Measurements from ENCODE around the gene NTNG1.
"Not testable (repeated sequence)": the region's sequence is repeated elsewhere in the genome, so short reads cannot be mapped to it uniquely, and the experiment has no call there.

NTNG1 gene

DNA sequence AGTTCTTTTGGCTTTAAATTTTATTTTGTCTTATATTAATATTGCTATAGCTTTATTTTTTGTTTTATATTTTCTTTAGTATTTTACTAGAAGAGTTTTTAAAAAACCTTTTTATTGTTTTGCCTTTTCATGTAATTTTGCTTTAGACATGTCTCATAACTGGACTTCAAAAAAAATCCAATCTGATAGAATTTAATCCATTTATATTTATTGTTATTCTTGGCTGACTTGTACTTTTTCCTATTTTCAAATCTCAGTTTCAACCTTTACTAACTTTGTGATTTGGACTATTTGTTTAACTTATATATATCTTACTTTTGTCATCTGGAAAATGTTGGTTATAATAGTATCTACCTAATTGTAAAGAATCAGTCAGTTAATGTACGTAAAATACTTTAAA is 61.2 kb downstream of the NTNG1 start:
- DNase-seq = no peak

DNA sequence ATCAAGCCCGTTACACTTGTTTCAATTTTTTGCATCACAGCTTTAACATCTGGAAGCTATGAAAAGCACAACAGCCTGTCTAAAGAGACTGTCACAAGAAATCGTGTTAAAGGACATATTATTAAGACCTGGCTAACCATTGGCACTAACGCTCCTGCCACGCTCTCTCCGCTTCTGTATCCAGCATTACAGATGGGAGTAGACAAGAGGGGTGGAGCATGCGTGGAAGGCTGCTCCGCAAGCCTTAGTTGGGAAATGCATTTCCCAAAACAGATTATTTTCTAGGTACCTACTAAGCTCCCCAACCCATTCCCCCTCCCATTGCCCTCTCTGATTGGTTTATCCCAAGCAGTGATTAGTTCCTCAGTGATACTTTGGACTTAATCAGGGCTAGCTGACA is 72.4 kb downstream of the NTNG1 start:
- no peak for DNase-seq

DNA sequence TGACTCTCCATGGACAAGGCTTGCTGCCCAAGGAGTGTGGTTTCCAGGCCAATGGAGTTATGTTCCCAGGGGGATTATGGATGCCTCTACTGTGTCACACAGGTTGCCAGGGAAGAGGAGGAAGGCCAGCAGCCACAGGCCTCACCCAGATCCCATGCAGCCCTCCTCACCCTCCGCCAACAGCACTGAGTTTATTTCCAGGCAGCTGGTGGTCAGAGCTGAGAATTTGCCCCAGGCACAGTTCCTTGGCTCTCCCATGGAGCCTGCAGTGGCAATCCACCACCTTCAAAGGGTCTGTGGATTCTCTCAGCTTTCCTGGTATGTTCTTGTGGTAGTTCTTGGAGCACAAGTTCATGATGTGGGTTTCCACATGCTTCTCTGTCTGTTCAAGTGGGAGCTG is 79.2 kb downstream of the NTNG1 start:
- DNase-seq = no peak

DNA sequence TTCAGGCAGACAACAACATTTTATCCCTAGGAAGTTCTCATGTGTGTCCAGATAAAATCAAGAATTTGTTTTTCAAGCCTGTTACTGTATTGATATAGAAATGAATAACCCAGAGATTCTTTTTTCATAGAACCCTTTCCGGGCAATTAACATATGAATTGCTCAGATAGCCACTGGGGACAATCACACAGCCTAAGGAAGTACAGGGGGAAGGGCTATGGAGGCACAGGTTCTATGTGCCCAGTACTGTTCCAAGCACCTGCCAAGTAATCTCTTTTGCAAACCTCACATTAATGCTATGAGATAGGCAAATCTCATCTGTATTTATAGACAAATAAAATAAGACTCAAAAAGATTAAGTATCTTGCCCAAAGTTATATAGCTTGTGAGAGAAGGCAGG is 84.9 kb downstream of the NTNG1 start:
- DNase-seq = no peak

DNA sequence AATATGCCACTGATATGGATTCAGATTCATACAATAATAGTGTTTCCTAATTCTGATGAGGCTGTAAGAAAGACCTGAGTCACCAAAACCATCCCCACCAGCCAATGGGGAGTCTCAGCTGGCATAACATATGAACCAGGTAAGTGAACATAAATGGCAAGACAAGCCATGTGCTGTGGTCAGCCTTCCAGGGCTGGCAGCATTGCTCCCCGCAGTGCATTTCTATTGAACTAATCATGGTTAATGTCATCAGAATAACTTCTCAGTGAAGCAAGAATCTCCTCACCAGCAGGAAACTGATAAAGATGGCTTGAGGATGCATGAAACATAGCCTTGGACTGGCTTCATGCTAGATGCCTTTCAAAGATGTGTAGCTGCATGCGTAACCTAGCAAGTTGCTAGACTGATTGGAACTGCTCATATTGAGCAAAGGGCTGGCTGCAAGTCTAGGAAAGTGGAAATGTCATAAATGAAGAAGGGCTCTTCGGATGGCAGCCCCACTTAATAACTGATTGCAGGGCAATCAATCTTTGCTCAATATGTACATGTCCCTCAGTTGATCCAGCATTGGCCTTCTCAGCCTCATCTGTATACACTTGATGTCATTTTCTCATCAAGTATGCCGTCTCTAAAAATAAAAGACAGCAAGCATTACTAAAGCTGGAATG is 88.0 kb downstream of the NTNG1 start:
- DNase-seq = no peak

DNA sequence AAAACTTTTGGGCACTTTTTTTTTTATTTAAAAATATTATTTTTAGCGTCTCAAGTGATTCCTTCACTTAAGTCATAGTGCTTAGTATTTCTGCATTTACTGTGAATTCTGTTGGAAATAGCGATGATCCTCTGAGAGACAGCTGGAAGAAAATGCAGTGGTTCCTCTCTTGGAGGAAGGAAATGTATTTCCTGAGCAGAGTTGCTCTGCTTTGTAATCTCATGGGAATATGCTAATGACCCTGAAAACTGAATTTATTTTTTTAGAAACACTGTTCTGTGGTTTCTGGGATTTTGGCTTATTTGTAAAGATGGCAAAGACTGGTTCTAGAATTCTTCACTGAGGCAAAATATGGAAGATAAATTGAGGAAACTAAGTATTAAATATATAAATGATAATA is 88.9 kb downstream of the NTNG1 start:
- DNase-seq = no peak

DNA sequence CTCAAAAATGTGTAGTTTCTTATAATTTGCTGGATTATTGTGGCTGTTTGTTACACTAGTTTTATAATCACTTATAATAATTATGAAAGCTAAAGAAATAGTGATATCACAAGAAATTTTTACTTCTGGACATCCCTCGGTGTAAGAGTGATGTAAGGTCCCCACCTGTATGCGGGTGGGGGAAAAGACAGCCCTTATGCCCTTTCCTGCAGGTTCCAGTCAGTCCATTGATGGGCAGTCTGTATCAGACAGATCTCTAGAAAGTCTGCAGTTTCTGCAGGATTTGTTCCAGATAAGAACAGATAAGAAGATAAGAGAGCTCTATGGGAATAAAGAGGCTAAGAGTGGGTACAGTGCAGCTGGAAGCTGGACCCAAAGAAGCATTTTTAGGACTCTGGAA is 89.3 kb downstream of the NTNG1 start:
- DNase-seq = no peak

DNA sequence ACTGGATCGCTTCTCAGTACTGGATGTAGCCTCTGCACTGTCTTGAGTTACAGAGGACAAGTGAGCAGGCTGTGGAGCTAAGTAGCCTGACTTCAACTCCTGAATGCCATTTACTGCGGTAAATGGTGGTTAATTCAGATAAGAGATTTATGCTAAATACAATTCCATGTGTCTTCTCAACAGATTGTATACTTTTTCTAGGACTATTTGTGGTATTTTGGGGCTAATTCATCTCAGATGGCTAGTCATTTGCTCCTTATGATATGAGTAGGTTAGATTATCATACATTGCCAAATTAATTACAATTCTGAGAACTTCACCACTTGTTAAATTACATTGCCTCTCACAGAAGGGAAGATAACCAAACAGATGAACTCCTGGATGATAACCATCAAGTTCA is 90.5 kb downstream of the NTNG1 start:
- no peak for DNase-seq

DNA sequence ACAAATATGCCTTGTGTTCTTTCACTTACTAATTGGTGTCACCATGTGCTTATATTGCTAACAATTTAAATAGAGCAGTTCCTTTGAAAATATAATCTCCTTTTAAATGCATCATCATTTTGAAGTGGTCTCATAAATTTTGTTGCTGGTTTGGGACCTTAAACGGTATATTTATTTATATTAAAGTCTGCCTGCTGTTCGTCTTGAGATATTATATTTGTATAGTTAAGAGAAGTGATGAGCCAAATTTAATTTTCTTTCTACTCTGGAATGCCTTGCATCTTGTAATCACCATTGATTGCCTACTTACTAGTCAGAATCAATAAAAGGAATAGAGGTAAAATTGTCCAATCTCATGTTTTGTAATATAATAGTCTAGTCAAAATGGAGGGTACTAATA is 91.6 kb downstream of the NTNG1 start:
- no peak for DNase-seq

DNA sequence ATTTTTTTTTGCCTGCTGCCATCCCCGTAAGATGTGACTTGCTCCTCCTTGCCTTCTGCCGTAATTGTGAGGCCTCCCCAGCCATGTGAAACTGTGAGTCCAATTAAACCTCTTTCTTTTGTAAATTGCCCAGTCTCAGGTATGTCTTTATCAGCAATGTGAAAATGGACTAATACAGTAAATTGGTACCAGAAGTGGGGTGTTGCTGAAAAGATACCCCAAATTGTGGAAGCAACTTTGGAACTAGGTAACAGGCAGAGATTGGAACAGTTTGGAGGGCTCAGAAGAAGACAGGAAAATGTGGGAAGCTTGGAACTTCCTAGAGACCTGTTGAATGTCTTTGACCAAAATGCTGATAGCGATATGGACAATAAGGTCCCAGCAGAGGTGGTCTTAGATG is 95.9 kb downstream of the NTNG1 start:
- DNase-seq = not testable (repeated sequence)

DNA sequence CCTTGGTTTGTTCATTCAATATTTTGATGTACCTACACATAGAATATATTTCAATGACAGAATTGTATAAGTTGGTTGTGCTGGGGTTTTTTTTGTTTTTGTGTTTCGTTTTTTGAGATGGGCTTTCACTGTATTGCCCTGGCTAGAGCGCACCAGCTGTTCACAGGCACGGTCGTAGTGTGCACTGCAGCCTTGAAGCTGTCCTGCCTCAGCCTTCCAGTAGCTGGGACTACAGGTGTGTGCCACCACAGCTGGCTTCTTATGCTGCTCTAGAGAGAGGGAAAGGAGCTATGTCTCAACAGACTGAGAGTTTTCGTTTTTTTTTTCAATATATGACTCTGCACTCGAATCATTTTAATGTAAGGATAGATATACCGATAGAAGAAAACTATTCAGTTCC is 102.6 kb downstream of the NTNG1 start:
- DNase-seq = no peak

DNA sequence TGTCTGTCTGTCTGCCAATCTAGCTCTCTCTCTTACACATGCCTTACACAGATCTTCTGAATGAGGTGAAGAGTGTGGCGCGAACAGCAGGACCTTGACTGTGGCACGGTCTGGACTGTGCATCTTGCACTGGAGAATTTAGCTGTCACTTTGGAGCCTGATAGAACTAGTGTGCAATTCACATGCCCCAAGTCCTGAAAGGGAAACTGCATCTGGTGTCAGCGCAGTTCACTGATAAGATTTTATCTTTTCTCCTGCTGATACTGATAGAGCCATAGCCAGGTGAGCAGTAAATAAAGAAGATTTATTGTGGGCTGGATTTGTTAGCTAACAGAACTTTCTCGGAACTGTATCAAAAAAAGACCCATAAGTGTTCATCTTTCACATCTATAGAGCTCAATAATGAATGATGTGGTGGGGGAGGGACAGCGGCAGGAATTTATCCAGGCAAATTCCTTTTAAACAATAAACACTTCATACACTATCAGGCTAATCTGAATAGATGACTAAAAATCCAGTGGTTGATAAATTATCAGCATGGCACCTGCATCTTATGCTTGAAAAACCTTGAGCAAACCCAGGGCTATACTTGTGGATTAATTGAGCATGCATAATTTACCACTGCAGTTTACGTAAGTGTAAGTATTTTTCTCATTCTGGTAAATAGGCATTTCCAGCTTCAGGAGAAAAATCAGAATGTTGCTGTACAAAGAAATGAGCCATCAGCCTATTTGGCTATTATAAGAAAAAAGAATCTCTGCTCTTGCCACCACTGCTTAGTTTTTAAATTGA is 104.1 kb downstream of the NTNG1 start:
- no peak for DNase-seq

DNA sequence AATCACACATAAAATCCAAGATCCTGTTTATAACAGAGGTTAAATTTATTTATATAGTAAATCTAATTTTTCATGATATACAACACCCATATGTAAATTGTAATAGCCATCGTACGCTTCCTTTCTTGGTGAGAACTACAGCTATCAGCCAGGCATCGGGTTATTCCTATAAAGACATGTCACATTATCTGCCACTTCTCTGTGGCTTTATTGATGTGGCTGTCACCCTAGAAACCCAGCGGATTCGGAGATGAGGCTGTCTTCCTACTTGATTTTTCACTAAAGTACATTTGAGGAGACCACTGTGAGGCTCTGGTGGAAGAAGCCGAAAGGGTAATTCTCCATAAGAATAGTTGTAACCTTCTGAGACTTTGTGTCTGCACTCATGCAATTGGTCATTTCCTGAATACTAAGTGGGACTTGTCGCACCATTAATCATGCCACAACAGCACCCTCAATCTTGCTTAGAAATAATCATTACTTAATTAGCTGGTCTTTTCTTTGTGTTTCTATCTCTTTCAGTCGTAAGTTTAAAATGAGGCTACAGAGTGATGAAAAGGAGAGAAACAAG is 106.0 kb downstream of the NTNG1 start:
- DNase-seq = no peak

DNA sequence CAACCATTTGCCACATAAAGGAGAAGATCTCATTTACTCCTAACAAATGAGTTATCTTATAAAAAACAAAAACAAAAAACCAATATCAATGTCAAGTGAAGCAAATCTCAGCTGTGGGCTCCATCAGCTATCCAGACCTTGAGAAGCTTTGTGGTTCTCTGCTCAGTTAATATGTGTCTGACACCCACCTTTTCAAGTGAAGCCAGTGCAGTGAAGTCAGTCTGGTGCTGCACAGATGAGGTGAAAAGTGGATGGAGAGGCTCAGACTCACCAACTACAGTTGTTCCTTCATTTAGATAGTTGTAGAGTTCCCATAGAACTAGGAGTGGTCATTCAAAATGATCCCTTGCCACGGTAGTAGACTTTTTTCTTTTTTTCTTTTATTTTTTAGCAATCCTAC is 106.8 kb downstream of the NTNG1 start:
- DNase-seq = no peak

DNA sequence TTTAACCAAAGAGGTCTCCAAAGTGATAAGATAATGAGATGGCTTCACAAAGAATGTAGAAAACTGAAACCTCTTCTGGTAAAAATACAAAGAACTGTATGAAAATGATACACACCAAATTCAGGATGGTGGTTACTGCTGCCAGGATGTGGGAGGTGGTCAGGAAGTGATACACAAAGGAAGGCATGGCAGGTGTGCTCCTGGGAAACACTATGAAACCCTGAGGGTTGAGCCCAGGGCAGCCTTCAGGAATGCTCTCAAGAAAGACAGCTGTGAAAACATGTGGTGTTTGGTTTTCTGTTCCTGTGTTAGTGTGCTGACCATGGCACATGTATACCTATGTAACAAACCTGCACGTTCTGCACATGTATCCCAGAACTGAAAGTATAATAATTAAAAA is 109.3 kb downstream of the NTNG1 start:
- DNase-seq = no peak

DNA sequence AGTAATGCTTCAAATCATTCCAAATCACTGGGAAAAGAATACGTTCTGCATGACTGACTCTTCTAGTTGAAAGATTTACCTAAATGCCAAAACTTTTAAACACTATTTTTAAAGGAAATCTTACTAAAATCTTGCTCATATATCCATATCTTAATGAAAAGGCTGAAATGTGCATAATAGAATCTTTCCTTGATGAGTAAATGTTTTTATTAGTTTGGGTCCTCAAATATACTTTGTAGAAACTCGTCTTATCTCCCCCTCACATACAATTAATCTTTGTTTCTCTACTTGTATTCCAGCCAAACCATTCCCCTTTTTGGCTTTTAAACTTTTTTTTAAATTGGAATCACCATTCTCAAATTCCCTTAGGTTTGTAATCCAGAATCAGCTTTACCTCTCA is 110.2 kb downstream of the NTNG1 start:
- no peak for DNase-seq

DNA sequence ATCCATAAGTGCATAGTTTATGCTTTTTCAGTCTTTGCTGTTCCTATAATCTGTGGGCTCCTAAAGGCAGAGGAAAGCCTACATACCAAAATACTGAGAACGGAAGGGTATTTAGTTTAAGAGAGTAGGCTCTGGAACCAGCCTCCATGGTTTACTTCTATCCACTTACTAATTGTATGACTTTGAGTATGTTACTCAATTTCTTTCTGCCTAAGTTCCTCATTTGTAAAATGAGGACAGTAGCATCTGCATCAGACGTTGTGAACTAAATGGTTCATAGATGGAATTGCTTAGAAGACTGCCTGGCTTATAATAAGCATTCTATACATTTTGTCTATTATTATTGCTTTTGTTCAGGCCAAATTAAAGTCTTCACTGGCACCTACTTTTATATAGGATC is 111.0 kb downstream of the NTNG1 start:
- no peak for DNase-seq

DNA sequence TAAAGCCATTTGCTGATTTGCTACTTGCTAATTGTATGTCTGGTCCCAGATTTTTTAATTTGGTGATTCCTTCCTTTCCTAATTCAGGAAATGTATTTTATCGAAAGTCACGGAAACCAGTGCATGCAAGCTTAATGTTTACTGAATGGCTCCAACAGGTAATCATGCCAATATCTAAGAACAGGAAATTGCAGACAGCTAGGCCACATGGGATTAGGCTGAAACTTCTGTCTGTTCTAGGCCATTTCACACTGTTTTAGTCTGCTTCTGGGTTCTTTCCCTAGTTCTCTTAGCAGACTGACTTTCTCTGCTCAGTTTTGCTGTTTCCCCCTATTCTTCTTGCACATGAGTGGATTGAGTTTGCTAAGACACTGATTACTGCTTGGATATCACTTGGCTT is 111.4 kb downstream of the NTNG1 start:
- no peak for DNase-seq

DNA sequence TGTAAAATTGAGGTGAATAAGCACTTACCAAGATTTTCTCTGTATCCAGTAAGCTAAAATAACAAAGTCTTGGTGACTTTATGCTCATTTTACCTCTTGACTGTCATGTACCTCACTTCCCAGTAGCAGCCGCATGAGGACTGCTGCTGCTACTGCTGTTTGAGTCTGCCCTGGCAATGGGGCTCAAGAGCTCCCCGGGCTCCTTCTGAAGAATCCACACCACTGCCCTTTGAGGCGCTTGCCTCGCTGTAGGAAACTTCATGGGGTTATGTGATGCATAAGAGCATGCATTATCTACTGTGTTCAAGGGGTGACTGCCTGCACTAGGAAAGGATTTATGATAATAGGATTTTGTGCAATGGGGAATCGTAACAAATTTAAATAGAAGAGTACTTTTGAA is 113.5 kb downstream of the NTNG1 start:
- no peak for DNase-seq

DNA sequence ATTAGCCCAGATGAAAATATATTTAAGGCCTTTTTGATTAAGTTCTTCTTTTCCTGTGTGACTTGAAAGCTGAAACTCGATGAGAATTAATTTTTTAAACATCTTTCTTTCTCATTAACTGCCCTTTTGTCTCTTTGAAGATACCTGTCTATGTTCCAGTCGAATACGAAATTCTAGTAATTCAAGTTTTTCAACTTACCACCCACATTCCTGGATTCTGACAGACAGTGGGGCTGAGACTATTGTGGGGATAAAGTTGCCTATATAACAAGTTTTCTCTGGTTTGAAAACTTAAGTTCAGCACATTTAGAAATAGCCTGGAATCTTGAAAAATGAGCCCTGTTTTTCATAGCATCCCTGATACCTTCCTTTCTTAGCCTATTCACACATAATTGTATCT is 114.6 kb downstream of the NTNG1 start:
- no peak for DNase-seq

DNA sequence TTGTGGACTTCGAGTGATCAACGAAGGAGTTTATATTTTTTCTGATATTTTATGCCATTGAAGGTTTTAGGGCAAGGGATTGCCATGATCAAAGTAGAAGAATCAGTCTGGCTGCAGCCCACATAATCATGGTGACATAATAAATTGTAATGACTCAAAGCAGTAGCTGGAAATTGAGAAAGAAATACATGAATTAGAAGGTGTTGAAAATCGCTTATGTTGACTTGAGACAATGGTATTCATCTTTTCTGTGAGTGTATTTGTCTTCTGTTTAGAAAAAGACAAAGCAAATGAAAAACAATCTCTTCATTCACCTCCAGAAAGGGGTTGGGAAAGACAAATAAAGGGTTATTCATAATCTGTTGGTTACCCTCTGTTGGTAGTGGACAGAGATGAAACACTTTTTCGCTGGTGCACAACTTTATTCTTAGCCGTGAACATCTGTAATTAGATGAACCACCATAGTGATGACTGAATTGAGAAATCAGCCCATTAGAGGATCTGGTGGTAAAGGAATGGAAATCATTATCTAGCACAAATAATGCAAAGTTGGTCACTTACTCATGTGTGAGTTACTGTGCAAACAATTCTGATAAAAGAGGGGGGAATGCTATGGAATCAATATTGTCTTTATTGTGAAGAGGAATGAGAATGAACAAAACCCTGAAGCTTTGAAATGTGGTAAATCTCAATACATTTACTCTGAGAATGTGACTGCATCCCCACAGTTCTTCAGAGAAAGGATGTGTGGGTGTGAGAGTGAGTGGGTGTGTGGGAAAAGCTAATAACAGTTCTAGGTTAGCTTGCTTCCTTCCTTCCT is 121.8 kb downstream of the NTNG1 start:
- no peak for DNase-seq

DNA sequence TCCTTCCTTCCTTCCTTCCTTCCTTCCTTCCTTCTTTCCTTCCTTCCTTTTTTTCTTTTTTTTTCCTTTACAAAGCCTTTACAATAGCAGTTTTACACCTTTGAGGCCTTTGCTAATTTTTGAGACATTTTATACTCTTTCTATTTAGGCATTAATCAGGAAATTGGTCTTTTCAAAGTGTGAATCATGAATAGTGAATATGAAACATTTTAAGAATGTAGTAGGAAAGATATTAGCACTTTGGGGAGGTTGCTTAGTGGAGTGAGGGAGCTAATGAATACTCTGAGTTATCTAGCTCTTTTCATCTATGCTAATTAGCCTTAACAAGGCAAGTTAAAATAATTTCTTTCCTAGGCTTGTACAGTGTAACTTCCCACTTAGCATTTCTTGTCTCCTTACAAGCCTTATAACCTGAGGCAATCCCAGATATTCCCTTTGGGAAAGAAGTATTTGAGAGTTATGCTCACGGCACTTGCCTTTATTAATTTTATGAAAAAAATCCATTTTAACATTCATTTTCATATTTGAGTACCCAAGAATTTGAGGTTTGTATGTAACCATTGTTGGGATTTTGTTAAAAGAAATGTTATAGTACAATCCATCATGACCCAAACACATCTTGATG is 122.6 kb downstream of the NTNG1 start:
- no peak for DNase-seq

DNA sequence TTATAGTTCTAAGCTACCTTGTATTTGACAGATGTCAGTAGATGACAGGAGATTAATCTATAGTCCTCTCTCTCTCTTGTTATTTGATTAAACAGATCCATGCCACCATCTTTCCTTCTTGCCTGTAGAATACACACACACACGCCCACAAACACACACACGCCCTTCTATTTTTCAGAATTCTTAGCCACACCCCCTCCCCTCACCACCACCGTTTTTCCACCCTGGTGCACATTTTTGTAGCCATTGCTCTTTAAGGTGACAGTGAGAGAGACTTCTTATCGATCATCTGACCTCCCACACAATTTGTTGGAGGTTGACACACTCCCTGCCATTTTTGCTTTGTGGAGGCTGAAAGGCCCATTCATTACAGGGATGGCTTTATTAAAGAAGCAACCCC is 123.2 kb downstream of the NTNG1 start:
- DNase-seq = no peak
